UCSD-AML1 (cell line): ENCODE measurements around the gene NCOA1.
"Not testable (repeated sequence)": the region's sequence is repeated elsewhere in the genome, so short reads cannot be mapped to it uniquely, and the experiment has no call there.

Experiments used
- DNase-seq: peaks from one replicate; lab custom pipeline; 2025; ENCODE audit not compliant: unreplicated experiment; lab: John Stamatoyannopoulos, UW

The NCOA1 gene

DNA sequence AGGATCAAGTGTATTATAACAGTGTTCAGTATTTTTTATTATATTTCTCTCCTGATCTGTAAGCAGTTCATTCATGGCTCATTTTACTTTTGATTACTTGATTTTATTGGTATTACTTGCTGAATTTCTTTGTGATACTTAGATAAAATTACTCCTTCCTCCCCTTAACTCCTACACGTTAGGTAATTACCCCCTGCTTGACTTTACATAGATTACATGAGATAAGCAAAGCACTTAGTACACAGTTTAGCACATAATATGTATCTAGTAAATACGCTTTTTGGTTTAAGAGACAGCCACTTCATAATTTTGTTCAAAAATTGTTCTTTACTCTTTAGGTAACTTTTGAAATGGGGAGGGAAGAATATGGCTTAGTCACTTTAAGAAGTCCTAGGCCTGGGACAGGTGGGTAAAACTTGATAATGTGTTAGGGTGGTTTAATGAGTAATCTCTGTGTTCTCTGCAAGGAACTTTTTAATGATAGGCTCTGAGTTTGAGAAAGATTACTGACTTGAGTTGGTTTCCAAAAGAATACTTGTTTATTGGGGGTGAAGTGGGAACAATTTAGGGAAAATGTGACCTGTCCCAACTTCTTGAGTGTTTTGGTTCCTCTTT is 80.9 kb downstream of the NCOA1 start:
- no peak for DNase-seq

DNA sequence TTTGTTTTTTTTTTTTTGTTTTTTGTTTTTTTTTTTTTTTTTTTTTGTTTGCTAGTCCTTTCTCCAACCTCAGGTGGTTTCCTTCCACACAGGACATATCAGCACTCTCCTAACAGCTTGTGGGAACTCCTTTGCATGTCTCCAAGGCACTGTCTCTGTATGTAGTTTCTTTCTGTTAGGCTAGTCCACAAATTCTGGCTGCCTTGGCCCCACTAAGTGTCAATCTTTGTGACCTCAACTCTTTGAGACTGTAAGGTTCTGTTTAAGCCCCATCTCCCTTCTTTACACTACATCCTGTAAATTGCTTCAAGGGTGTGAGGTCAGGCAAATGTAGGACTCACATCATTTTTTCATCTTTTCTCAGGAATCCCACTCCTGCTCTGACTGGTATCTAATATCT is 85.1 kb downstream of the NCOA1 start:
- no peak for DNase-seq

DNA sequence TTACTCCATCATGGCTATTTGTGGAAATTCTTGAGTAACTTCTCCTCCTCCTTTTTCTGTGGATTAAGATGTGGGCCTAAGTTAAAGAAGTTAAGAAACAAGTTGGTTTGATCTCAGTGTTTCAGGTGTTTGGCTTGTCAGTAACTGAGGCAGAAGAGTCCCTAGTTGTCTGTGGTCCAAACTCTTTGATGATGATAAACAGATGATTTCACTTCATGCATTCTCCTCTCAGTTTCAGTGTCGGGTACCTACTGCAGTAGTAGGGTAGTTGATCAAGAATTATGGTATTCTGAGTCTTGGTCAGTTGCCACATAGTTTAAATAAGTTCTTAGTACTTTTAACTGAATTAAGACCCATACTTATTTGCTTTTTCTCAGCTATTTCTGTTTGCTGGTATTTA is 85.6 kb downstream of the NCOA1 start:
- DNase-seq, result no peak

DNA sequence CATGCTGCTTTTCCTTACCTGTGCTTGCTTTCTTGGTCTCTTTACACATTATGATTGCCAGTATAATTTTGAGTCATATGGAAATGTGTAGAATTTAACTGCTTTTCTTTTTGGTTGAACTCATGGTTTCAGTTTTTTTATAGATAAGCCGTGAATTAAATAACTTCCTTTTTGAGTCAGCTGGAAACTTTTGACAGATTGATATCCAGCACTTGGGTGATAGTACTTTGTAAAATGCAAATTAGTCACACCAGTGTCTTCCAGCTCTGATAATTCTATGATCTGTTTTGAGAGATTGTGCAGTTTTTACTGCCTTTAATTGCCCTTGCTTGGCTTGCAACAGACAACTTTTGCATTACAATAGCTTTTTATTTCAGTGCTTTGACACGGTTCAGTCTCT is 86.4 kb downstream of the NCOA1 start:
- DNase-seq, result no peak

DNA sequence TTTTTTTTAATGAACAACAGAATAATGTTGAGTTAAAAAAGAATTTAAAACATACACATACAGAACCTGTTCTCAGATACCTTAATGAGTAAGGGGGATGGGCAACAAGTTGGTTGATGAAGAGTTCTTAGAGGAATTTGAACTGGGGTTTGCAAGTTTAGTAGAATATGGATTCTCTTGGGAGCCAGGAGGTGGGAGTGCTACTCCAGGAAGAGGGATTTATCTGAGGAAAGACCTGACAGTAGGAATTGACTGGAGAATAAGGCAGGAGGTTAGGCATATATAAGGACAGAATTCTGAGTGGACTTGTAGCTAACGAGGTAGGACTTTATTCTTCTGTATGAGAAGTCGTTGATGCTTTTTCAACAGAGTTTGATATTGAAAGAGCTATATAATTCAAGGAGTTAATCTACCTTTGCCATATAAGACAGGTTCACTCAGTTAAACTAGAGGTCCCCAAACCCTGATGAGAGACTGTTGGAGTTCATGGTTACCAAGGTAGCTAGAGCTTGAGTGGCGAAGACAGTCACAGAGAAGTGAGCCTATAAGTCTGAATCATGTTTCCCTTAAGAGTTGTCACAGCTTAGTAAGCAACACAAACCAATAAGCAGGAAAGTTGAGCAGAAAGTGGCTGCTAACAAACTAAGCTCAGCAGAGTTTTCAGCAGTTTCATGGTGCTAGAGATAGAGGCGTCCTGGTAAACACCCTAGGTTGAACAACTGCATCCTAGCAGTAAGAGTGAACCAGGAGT is 88.2 kb downstream of the NCOA1 start:
- DNase-seq, result no peak

DNA sequence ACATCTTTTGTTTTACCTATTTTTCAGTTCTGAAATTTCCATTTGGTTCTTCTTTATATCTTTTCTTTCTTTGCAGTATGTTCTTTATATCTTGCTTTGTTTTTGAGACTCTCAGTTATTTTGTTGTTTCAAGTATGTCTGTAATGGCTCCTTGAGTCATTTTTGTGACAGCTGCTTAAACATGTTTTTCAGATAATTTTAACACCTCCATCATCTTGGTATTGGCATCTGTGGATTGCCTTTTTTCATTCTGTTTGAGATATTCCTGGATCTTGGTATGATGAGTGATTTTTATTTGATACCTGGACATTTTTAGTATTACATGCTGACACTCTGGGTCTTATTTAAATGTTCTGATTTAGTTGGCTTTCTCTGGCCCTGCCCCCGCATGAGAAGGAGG is 89.5 kb downstream of the NCOA1 start:
- no peak for DNase-seq

DNA sequence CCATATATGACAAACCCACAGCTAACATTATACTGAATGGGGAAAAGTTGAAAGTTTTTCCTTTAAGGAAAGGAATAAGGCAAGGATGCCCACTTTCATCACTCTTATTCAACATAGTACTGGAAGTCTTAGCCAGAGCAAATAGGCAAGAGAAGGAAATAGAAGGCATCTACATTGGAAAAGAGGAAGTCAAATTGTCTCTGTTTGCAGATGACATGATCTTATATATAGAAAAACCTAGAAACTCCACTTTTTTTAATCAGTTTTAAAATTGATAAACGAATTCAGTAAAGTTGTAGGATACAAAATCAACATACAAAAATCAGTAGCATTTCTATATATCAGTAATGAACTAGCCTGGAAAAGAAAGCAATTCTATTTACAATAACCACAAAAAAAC is 90.9 kb downstream of the NCOA1 start:
- DNase-seq, result not testable (repeated sequence)

DNA sequence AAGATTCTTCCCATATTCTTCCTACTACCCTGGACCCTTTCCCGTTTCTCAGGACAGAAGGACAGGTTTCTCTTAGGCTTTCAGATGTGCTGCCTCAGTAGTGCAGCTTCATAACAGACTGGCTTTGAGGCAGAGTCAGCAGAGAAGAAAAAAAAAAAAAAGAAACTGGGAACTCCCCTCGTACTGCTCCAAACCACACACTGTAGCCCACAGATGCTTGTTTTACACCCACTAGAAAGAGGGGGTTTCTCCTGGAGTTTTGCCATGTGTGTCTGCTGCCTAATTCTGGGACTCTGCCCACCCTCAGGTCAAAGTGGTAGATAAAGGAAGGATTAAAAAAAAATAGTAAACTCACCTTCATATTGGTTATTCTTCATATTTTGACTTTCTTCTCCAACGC is 95.9 kb downstream of the NCOA1 start:
- DNase-seq, result no peak

DNA sequence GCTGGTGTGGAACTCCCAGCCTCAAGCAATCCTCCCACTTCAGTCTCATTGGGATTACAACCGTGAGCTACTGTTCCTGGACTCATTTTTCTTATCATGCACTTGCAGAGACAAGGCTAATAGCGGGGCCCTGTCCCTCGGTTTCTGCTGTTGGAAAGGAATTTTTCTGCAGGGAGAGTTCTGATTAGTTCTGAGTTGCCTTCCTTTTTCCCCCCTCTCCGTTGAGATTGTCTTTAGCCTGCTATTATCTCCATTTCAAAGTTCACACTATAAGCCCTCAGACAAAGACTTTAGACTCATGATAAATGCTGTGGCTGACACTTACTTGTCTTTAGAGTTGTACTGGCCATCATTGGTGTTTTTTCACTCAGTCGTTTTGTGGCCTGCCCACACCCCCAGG is 97.2 kb downstream of the NCOA1 start:
- DNase-seq, result no peak

DNA sequence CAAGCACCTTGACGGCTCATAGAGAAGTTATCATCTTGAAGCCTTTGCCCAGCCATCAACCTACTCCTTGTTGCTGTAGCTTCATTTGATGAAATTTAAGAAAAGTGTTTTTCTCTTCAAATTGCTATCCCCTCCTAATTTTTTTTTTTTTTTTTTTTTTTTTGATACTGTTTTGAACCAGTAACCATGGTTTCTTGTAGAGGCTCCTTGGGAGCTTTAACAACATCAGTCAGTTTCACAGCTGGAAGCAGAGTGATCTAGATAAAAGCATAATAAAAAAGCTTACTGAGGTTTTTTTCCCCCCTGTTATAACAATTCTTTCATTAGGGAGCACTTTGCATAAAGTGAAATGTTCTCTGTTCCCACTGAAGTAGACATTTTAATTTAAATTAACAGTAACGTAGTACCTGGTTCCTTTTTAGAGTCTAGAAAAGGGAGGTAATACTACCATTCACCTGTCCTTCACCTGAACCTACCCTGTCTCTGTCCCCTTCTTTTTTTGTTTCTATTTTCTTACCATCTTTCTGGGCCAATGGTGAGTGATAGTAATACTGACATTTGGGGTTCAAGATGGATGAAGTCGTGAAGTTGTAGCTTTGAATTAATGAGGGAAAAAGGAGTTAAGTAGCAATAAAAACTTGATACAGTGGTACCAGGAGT is 101.5 kb downstream of the NCOA1 start:
- no peak for DNase-seq

DNA sequence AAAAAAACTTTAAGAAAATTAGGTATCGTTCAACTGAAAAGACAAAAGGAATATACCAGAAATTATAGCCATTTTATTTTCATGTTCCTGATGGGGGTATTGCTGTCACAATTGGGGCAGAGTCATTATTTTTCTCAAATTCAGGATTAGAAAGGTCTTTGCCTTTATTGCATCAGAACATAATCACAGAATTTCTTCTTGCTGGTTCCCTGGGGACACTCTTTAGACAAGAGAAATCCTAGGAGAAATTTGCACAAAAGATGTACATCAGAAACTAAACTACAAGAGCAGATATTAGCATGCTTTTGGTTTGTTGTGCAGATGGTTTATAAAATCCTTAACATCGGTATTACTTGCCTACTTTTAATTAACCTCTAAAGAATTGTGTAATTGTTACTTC is 103.2 kb downstream of the NCOA1 start:
- no peak for DNase-seq

DNA sequence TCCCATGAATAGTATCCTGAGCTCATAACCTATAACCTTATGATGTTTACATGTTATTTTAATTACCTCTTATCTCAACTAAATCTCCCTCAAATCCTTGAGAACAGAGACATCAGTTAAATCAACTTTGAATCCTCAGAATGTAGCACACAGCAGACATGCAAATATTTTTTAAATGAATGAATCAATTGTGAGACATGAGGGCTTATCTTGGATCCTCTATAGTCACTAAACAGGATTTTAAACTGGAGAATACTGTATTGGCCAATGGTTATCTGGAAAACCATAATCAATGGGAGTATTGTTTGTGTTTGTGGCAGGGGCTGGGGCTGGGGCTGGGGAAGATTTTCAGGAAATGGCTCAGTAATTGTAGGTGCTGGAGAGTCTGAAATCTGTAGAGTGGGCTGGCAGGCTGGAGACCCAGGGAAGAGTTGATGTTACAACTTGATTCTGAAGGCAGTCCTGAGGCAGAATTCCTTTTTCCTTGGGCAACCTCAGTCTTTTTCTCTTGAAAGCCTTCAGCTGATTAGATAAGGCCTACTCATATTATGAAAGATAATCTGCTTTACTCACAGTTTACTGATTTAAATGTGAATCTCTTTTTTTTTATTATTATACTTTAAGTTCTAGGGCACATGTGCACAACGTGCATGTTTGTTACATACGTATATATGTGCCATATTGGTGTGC is 106.3 kb downstream of the NCOA1 start:
- DNase-seq, result no peak

DNA sequence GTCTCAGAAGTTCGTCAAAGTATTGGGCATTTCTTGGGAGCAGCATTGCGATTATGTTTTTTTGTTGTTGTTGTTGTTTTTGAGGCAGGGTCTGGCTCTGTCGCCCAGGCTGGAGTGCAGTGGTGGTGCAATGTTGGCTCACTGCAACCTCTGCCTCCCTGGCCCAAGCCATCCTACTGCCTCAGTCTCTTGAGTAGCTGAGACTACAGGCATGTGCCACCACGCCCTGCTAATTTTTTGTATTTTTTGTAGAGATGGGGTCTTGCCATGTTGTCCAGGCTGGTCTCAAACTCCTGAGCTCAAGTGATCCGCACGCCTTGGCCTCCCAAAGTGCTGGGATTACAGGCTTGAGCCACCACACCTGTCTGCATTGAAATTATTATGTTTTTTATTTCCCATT is 109.1 kb downstream of the NCOA1 start:
- not testable (repeated sequence) for DNase-seq

DNA sequence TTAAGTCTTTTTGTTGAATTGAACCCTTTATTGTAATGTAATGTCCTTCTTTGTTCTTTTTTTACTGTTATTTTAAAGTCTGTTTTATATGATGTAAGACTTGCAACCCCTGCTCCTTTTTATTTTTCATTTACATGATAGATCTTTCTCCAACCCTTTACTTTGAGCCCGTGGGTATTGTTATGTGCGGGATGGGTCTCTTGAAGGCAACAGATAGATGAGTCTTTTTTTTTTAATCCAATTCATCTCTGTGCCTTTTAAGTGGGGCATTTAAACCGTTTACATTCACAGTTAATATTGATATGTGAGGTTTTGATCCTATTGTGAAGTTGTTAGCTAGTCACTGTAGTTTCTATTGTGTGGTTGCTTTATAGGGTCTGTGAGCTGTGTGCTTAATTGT is 120.6 kb downstream of the NCOA1 start:
- DNase-seq, result no peak

DNA sequence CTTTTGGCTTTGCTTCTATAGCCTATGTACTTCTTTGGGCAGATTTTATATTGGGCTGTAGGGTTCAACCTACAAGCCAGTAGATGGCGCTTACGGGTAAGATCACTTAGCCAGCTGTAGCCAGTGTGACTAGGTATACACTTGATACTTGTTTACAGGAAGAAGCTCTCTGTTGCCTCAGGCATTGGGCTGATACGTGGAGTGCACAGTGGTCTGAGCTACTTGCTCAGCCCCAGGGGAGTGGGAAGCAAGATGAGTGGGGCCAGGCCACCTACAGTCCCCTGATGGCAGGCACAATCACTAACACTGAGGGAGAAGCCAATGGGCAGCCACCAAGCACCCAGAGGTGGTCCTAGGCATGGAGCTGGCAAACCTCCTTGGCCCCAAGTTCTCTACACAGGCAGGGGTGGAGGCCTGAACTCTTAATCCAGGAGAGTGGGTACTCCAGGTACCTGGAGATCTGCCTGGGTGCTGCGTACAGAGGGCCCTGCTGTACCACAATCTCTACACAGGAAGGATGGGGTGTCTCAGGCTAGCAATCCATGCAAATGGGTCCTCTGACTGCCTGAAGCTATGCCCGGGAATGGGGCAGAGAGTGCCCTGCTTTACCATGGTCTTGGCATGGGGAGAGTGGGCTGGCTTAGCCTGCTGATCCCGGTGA is 122.2 kb downstream of the NCOA1 start:
- DNase-seq, result peak; percentile 19

DNA sequence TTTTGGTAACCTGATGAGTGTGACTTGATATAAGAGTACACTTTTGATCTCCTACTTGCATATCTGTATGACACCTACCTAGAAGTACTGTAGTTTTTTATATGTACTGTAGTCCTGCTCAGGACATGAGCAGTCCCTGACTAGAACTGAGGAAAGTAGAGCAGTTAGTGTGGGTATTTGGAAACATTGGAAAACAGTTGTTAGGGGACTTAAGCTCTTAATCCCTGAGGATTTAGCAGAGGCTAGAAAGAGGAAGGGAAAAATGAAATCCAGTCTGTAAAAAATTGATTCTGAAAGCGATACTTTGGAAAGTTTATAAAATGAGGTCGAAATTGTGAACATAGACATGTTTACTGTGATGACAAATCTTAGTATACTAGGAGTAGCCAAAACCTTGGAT is 125.6 kb downstream of the NCOA1 start:
- DNase-seq, result no peak

DNA sequence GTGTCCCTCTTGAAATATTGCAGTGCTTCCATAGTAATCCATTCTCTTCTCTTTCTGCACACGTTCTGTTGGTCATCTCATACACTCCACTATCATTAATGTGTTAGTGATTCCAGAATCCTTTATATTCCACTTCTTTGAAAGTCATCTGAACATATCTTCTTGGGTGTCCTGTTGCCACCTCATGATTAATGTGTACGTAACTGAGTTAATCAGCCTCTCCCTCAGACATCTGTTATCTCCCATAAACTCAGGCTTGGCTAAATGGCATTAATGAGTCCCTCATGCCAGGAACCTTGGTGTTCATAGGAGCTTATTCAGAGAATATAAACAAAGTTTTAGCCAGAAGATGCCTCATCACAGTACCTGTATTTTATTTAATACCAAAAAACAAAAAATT is 126.4 kb downstream of the NCOA1 start:
- DNase-seq, result no peak

DNA sequence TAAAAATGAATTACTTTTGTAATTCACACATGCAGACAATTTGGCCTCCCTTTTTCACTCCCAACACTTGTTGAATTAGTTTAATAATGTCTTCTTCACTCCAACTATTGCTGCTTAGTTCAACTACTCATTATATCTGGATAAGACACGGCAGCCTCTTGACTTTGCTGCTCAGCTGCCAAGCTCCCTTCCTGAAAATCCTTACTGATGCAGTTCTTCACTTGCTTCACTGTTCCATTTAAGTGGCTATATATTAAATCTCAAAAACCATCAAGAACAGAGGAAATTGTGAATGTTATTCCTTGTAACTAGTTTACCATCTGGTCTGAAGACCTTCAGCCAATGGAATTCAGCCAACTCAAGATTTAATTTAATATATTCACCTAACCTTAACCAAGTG is 127.1 kb downstream of the NCOA1 start:
- no peak for DNase-seq

DNA sequence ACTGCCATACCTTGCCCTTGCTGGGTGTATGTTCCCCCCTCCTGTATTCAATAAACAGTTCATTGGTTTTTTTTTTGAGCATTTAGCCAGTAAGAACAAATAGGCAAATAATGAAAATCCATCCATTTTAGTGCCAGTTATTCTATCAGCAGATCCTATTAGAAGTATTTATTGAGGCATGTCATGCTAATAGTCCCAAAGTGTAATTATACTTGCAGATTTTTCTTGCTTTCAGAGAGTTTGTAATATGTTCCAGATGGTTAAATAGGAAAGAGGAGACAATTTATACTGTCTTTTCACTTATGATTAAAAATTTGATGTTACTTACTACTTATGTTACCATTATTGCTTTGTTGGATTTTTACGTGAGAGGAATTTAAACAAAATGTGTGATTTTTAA is 127.6 kb downstream of the NCOA1 start:
- DNase-seq, result no peak

DNA sequence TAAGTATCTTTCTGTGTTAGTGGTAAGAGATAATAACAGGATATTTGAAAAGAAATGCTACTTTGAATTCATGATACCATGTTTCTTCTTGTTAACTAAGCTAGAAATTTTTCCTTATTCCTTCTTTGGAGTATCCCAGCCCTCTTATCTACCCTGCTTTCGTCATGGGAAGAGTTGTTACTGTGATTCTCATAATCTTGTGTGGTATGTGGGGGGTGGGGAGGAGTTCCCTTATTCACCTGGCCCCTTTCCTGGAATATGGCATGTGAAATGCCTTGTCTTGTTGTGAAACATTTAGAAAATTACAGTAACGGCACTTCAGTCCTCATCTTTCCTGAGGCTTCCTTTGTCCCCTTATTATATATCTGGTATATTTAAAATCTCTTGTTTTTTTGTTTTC is 129.9 kb downstream of the NCOA1 start:
- DNase-seq, result no peak

DNA sequence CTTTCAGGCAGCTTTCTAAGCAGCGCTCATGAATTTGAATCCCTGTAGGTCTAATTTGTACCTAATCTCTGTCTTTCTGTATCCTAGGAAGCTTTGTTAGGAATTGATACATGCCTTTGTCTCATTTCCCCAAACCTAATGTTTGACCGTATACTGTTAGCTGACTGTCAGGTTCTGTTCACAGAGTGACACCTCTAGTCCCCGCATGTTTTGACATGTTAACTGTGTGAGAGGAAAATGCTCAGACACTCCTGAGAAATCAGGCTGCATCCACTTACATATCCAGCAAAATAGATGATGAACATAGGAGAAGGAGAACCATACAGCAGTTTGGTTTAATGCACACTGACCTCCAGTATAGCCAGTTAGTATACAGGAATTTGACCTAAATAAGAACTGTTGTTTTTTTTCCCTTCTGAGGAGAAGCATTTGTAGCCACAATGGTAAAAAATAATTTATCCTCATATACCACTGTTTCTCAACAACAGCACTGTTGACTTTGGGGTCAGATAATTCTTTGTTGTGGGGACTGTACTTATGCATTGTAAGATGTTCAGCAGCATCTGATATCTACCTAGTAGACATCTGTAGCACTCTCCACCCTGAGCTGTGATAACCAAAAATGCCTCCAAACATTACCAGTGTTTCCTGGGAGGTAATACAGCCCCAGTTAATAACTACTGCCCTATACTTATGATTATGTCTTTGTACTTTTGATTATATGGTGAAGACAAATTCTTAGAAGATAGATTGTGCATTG is 130.9 kb downstream of the NCOA1 start:
- no peak for DNase-seq
